ENCODE measurements around the gene SF1.

DNA sequence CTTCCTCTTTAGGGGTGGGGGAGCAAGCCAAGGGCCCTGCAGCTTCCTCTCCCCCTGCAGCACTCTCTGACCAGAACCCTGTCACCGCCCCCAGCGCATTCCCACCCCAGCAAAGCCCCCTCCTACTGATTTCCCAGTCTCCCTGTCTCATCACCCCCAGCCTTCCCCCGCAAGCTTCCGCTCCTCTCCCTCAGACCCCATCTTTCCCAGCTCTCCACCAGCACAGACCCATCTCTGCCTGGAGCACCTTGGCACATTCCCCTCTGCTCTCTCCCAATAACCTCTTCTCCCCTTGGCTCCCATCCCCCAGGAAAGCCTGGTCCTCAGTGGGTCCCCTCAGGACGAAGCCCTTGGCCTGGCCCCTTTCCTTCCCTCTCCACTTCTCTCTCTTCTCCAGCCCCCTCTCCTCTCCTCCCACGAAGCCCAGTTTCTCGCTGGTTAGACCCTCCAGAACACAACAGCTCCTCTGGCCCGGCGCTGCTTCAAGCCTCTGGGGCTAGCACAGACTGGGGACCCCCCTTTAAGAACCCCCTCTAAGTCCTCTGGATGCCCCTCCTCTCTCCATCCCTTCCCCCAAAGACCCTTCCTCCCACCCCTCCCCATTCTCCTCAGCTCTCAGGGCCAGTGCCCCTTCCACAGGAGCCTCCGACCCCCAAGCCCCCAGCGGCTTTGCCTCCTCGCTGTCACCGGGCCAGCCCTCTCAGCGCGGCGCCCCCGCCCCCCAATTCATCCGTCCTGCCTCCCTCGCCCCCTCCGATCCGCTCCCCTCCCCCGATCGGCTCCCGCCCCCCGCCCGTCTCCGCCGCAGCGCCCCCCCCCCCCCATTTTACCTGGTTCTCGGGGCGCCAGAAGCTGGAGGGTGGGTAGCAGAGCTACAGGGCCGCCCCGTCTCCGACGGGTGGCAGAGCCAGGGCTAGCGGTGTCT, 55.9 kb downstream of the SF1 start:
- TF ChIP-seq POLR2A (IDR thresholded peaks at IDR 0.05; ENCODE audit: low read depth) (no peak), POLR2AphosphoS5 (IDR thresholded peaks at IDR 0.05) (no peak), EP300 (IDR thresholded peaks at IDR 0.05) (no peak)
- TF ChIP-seq, protein P1, sequence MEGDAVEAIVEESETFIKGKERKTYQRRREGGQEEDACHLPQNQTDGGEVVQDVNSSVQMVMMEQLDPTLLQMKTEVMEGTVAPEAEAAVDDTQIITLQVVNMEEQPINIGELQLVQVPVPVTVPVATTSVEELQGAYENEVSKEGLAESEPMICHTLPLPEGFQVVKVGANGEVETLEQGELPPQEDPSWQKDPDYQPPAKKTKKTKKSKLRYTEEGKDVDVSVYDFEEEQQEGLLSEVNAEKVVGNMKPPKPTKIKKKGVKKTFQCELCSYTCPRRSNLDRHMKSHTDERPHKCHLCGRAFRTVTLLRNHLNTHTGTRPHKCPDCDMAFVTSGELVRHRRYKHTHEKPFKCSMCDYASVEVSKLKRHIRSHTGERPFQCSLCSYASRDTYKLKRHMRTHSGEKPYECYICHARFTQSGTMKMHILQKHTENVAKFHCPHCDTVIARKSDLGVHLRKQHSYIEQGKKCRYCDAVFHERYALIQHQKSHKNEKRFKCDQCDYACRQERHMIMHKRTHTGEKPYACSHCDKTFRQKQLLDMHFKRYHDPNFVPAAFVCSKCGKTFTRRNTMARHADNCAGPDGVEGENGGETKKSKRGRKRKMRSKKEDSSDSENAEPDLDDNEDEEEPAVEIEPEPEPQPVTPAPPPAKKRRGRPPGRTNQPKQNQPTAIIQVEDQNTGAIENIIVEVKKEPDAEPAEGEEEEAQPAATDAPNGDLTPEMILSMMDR (IDR thresholded peaks at IDR 0.05) = no peak

Data from esophagus muscularis mucosa (tissue), 4 donors.